ENCODE data around the gene STYXL1. TPM values are rescaled to one million over a fixed set of nuclear protein-coding genes. Genes with fewer than 3 reads are reported as not detected.

Gene STYXL1
- total RNA-seq, 1 donor from 2014 or later, result 38.8 TPM

- H3K36me3 Mint-ChIP-seq (ENCODE audit: low read depth), result peaks cover 8% of the 10 kb centered on the region
- no peak for TF ChIP-seq CTCF (conservative IDR thresholded peaks at IDR 0.05)
- peaks cover 4% of the 10 kb centered on the region for H3K4me1 Mint-ChIP-seq
- no peak overlapping the region for H3K27ac Mint-ChIP-seq (ENCODE audit: unreplicated experiment)
- DNase-seq (ENCODE audit: low read depth, low spot score), result no peak
- no peak overlapping the region for H3K4me3 Mint-ChIP-seq
- H3K9me3 Mint-ChIP-seq, result no peaks in the 10 kb centered on the region
- H3K27me3 Mint-ChIP-seq (ENCODE audit: low read depth), result no peaks in the 10 kb centered on the region
Observed at GRCh38 chr7:75983471-75984129, 64.2 kb downstream of the STYXL1 start.

DNA sequence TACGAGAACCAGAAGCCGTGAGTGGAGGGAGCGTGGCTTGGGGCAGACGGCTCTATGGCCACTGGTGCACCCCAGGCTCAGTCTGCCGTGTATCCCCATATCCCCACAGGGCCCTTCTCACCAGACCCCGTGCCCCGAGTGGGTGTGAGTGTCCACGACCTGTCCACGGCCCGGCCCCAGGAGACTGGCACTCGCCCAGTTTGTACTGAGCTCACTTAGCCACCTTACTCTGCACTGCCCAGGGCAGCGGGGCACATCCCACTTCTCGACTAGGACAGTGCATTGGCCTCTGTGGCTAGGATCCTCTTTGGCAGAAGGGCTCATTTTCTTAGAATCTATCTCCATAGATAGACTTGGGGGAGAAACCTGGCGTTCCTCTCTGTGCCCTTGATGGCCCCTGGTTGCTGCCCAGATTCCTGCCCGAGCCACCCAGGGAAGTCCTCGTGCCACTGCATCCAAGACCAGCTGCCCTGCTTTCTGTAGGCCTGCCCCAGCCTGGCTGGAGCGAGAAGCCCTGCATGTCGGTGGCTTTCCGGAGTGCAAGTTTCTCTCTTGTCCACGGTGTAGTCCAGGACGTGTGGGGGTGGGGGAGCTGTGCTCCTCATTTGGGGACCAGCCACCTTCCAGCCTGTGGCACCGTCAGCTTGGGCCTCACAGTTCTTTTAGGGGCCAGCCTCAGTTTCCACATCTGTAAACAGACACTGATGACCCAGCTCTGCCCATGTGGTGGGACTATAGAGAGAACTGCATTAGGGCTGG is 65.3 kb downstream of the STYXL1 start:
- DNase-seq (ENCODE audit: low read depth, low spot score), result no peak
- Mint-ChIP-seq H3K36me3 (ENCODE audit: low read depth) (peaks cover 8% of the 10 kb centered on the region), H3K4me1 (peaks cover 4% of the 10 kb centered on the region), H3K4me3 (no peak overlapping the region), H3K9me3 (no peaks in the 10 kb centered on the region), H3K27ac (ENCODE audit: unreplicated experiment) (no peak overlapping the region), H3K27me3 (ENCODE audit: low read depth) (no peaks in the 10 kb centered on the region)
- no peak for TF ChIP-seq CTCF (conservative IDR thresholded peaks at IDR 0.05)

GRCh38 chr7:75981453-75982305 is 66.1 kb downstream of the STYXL1 start:
- no peak overlapping the region for H3K27ac Mint-ChIP-seq (ENCODE audit: unreplicated experiment)
- no peak for DNase-seq (ENCODE audit: low read depth, low spot score)
- no peaks in the 10 kb centered on the region for H3K9me3 Mint-ChIP-seq
- no peak for TF ChIP-seq CTCF (conservative IDR thresholded peaks at IDR 0.05)
- peaks cover 4% of the 10 kb centered on the region for H3K36me3 Mint-ChIP-seq (ENCODE audit: low read depth)
- no peaks in the 10 kb centered on the region for H3K27me3 Mint-ChIP-seq (ENCODE audit: low read depth)
- no peak overlapping the region for H3K4me3 Mint-ChIP-seq
- H3K4me1 Mint-ChIP-seq, result peaks cover 4% of the 10 kb centered on the region

DNA sequence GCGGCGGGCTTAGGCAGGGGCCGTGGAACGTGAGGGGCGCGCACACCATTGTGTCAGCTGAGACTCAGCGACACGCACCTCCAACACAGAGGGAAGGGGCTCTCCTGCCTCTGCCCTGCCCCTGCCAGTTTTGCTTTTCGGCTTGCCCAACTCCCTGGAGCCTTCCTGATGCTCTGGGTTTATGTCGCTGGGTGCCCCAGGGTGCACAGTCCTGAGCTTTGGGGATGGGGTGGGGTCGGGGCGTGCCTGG is 66.7 kb downstream of the STYXL1 start:
- Mint-ChIP-seq H3K27me3 (ENCODE audit: low read depth) (no peaks in the 10 kb centered on the region), H3K9me3 (no peaks in the 10 kb centered on the region), H3K27ac (ENCODE audit: unreplicated experiment) (no peak overlapping the region), H3K4me3 (no peak overlapping the region), H3K36me3 (ENCODE audit: low read depth) (peaks cover 3% of the 10 kb centered on the region), H3K4me1 (peaks cover 4% of the 10 kb centered on the region)
- DNase-seq (ENCODE audit: low read depth, low spot score), result no peak
- no peak for TF ChIP-seq CTCF (conservative IDR thresholded peaks at IDR 0.05)

DNA sequence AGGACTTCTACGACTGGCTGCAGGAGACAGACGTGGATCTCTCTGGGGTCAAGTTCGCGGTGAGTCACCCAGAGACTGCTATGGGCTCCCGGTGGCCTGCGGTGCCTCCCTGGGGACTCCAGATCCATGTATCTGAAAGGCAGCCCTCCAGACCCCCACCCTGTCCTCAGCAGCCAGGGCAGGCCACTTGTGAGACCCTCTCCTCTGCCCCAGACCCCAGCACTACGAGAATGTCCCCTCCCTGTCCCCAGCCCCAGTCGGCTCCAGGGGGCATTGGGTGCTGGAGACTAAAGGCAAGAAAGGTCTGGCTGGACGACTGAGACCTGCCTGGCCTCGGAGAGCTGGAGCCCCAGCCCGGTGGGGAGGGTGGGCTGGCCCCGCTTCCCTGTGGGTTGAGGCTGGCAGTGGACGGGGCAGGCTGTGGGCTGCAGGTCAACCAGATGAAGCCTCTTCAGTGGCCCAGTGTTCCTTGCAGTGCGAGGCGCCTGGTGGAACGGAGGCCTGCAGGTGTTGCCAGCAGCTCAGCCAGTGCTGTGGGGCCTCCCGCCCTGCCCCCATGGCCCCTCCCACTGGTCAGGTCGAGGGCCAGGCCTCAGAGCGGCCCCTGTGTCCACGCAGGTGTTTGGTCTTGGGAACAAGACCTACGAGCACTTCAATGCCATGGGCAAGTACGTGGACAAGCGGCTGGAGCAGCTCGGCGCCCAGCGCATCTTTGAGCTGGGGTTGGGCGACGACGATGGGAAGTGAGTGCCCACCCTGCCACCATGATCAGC is 67.2 kb downstream of the STYXL1 start:
- Mint-ChIP-seq H3K27ac (ENCODE audit: unreplicated experiment) (peak overlapping the region; percentile 35), H3K27me3 (ENCODE audit: low read depth) (no peaks in the 10 kb centered on the region), H3K4me1 (peaks cover 4% of the 10 kb centered on the region), H3K36me3 (ENCODE audit: low read depth) (peaks cover 3% of the 10 kb centered on the region), H3K4me3 (no peak overlapping the region), H3K9me3 (no peaks in the 10 kb centered on the region)
- no peak for DNase-seq (ENCODE audit: low read depth, low spot score)
- TF ChIP-seq CTCF (conservative IDR thresholded peaks at IDR 0.05), result no peak

Data from neural crest cell (in vitro differentiated cells).